Activated CD4-positive, alpha-beta T cell treated with anti-CD3 and anti-CD28 coated beads for 1 hour (primary cell): ENCODE results near the gene GPX6.
"Not testable (repeated sequence)": the region's sequence is repeated elsewhere in the genome, so short reads cannot be mapped to it uniquely, and the experiment has no call there.

Experiments used
- DNase-seq: peaks from one replicate; pipeline ENCODE4 v3.0.0-alpha.2; 2020

The GPX6 gene

GRCh38 chr6:28480253-28480932, 35.2 kb downstream of the GPX6 start:
- DNase-seq = no peak

- DNase-seq = no peak
Measured at GRCh38 chr6:28478518-28478917, 37.1 kb downstream of the GPX6 start.

- no peak for DNase-seq
Measured at GRCh38 chr6:28474441-28475219, 41.0 kb downstream of the GPX6 start.

GRCh38 chr6:28469153-28469745, 46.3 kb downstream of the GPX6 start:
- not testable (repeated sequence) for DNase-seq

DNA sequence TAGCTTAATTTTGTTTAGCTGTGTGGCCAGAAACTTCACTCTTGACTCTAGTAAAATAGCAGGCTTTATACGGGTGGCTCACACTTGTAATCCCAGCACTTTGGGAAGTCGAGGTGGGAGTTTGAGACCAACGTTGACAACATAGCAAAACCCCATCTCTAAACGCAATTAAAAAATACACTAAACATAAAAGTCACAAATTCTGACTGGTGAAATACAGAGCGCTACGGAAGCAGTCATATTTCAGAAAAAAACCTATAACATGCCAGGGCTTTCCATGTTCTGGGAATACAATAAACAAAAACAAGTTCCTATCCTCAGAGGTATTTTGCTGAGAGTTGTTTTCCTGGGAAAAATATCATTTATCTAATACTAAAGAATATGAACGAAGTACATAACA, 47.5 kb downstream of the GPX6 start:
- no peak for DNase-seq

GRCh38 chr6:28462401-28462800, 53.2 kb downstream of the GPX6 start:
- no peak for DNase-seq

DNA sequence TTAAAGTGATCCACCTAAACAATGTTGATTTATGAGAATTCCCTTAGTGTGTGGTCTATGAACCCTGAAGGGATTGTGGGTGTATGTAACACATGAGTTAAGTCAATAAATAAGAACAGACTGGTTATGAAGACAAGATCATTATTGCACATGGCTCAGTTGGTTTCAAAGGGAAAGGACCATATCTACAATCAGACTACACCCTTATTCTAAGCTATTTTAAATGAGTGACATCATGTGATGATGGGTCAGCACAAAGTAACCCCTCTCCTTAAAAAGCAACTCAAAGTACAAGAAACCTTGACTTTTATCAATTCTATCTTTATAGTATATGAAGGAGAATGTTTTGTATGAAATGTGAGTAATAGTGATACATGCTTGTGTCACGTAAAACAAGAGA, 57.0 kb downstream of the GPX6 start:
- no peak for DNase-seq
